Brain microvascular endothelial cell (primary cell): ENCODE results near the gene TMEM238L.

ENCODE experiments used
- DNase-seq: peaks from one replicate; pipeline ENCODE4 v3.0.0-alpha.2; 2020
- H3K27ac ChIP-seq: fragments of 250-450 bp; sonication (Bioruptor Pico); 2 replicates; pipeline ENCODE4 v1.5.1; 2020; ENCODE audit warnings: mild to moderate bottlenecking, moderate library complexity
- H3K27me3 ChIP-seq: fragments of 250-450 bp; sonication (Bioruptor Pico); replicated peaks from 2 replicates; pipeline ENCODE4 v1.5.1; 2020; ENCODE audit warnings: mild to moderate bottlenecking
- H3K36me3 ChIP-seq: fragments of 250-450 bp; sonication (Bioruptor Pico); replicated peaks from 2 replicates; pipeline ENCODE4 v1.5.1; 2020; ENCODE audit warnings: mild to moderate bottlenecking
- H3K4me3 ChIP-seq: 2 replicates; pipeline ENCODE4 v1.5.1; 2011; ENCODE audit warnings: low read depth, mild to moderate bottlenecking, control low read depth, low read length, moderate library complexity
- in situ Hi-C: cut with HindIII; loops from 2 replicates; pipeline ENCODE4 v1.10.0; 2017; ENCODE audit warnings: low sequenced_read_pairs, low pct_ligation_motif_present
- TF ChIP-seq, protein P1 (sequence below): IDR thresholded peaks from 2 replicates; pipeline ENCODE4 v1.5.1; 2011; ENCODE audit warnings: low read depth, mild to moderate bottlenecking, moderate library complexity, low read length, control low read depth, inconsistent platforms; ENCODE audit errors: missing control alignments

Gene TMEM238L

DNA sequence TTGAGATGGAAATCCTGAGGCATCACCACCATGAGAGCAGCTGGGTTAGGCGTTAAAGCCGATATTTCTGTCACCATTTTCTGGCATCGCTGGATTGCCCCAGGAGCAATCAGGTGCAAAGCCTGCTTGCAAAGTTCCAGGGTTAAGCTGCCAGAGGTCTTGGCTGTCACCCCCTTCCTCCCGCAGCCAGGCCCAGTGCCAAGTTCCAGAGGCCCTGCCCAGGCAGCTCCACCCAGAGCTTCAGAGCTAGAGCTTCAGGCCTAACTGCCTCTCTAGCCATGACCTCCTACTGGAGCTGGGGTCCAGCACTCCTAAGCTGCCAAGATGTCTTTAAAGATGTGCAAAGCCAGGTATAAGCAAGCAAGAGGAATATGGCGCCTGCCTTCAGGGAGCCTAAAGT lies 8.8 kb upstream of the TMEM238L start:
- no peaks in the 10 kb centered on the region for H3K36me3 ChIP-seq
- no peak overlapping the region for H3K4me3 ChIP-seq
- DNase-seq = no peak
- TF ChIP-seq, protein P1, sequence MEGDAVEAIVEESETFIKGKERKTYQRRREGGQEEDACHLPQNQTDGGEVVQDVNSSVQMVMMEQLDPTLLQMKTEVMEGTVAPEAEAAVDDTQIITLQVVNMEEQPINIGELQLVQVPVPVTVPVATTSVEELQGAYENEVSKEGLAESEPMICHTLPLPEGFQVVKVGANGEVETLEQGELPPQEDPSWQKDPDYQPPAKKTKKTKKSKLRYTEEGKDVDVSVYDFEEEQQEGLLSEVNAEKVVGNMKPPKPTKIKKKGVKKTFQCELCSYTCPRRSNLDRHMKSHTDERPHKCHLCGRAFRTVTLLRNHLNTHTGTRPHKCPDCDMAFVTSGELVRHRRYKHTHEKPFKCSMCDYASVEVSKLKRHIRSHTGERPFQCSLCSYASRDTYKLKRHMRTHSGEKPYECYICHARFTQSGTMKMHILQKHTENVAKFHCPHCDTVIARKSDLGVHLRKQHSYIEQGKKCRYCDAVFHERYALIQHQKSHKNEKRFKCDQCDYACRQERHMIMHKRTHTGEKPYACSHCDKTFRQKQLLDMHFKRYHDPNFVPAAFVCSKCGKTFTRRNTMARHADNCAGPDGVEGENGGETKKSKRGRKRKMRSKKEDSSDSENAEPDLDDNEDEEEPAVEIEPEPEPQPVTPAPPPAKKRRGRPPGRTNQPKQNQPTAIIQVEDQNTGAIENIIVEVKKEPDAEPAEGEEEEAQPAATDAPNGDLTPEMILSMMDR = no peak
- no peak overlapping the region for H3K27ac ChIP-seq
- H3K27me3 ChIP-seq = no peaks in the 10 kb centered on the region
- in situ Hi-C loops = no loop called here

DNA sequence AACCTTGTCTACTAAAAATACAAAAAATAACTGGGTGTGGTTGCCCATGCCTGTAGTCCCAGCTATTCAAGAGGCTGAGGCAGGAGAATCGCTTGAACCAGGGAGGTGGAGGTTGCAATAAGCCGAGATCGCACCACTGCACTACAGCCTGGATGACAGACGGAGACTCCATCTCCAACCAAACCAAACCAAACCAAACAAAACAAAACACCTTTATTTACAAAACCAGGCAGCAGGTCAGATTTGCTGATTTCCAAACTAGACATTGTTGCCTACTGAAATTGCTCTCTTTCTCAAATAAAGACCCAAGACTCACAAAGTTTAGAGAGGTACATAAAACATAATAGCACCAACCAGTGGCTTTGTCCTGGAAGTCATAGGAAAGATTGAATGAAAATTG lies 5.7 kb upstream of the TMEM238L start:
- Histone ChIP-seq H3K4me3 (no peak overlapping the region), H3K27ac (no peak overlapping the region), H3K36me3 (no peaks in the 10 kb centered on the region), H3K27me3 (no peaks in the 10 kb centered on the region)
- no peak for DNase-seq
- in situ Hi-C loops = no loop called here
- TF ChIP-seq, protein P1 = no peak

DNA sequence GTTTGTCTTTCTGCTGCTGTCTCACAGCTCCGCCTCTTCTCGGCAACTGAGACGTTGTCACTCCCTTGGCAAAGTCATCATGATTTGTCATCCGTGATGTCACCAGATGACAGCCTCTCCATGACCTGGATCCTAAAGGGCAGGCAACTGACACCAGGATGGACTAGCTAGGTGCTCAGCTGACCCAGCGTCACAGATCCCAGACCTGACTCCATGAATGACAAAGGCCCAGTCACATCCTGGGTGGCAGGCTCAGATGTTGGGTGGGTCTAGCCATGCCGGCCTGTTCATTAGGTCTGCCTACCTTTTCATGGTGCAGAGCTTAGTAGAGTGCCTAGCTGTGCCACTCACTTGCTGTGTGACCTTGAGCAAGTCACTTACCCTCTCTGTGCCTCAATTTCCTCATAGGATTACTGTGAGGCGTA lies 3.8 kb upstream of the TMEM238L start:
- in situ Hi-C loops = no loop called here
- Histone ChIP-seq H3K27me3 (no peaks in the 10 kb centered on the region), H3K27ac (no peak overlapping the region), H3K36me3 (no peaks in the 10 kb centered on the region), H3K4me3 (no peak overlapping the region)
- DNase-seq = no peak
- TF ChIP-seq, protein P1 = no peak

DNA sequence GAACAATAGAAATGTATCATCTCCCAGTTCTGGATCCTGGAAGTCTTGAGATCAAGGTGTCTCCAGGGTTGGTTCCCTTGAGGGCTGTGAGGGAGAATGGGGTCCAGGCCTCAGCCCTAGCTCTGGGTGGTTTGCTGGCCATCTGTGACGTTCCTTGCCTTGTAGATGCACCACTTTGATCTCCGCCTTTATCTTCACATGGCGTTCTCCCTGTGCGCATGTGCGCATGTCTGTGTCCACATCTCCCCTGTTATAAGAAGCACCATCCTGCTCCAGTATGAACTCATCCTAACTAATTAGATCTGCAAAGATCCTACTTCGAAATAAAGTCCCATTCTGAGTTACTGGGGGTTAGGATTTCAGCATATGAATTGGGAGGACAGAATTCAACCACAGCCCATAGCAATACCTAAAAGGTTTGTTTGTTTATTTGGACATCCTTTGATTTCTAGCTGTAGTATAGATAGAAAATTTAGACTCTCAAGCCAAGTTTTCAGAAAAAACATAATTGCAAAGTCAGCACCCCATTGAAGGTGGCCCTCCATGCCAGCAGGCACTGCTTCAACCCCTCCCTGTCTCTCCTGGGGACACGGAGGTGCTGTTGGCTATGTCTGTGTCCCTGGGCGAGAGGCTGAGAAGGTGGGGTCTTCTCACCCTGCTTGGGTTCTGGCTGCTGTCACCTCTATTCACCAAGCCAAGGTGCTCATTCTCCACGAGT lies 2.8 kb upstream of the TMEM238L start:
- TF ChIP-seq, protein P1 = no peak
- no peak overlapping the region for H3K4me3 ChIP-seq
- no peak for DNase-seq
- H3K36me3 ChIP-seq = no peaks in the 10 kb centered on the region
- H3K27ac ChIP-seq = no peak overlapping the region
- in situ Hi-C loops = no loop called here
- no peaks in the 10 kb centered on the region for H3K27me3 ChIP-seq

DNA sequence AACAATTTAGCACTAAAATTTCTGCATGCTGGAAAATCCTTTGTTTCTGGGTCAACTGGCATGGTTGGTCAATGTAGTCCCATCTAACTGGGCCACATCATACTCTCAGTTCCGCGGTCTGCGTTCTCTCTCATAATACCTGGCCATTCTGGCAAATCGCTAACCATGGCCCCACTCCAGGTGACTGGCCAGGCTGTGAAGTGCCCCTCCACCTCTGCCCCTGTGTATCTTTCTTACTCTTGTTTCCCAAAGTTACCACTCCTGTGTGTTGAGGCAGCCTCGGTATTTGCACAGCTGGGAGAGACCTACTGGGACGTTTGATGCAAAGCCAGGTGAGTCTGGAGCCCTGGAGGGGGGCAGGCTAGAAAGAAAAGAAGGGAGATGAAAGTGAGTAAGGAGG lies 2.0 kb upstream of the TMEM238L start:
- in situ Hi-C loops = no loop called here
- Histone ChIP-seq H3K27ac (no peak overlapping the region), H3K4me3 (no peak overlapping the region), H3K36me3 (no peaks in the 10 kb centered on the region), H3K27me3 (no peaks in the 10 kb centered on the region)
- TF ChIP-seq, protein P1 = no peak
- DNase-seq = no peak

DNA sequence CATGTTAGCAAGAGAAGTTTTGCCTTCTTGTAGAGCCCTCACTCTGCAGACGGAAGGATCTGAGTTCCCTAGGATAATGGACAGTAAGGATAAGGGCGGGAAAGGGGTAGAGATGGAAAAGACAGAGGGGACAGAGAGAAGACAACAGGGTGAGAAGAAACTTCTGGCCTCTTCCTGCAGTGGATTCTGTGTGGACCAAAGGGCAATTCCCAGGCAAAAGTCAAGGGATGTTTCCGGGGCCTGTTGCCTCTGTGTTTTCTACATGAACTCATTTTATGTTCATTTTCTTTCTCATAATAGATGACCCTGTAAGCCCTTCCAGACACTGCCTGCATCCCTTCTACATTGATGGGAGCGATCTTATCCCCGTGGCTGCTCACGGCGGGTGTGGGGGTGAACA lies 647 bp upstream of the TMEM238L start:
- Histone ChIP-seq H3K36me3 (no peaks in the 10 kb centered on the region), H3K27me3 (no peaks in the 10 kb centered on the region), H3K27ac (no peak overlapping the region), H3K4me3 (no peak overlapping the region)
- TF ChIP-seq, protein P1 = no peak
- in situ Hi-C loops = no loop called here
- no peak for DNase-seq
